Thoracic aorta (tissue), 2 donors: Measurements from ENCODE around the gene PXK. TPM values are rescaled to one million over a fixed set of nuclear protein-coding genes. Genes with fewer than 3 reads are reported as not detected.

Experiments
- ATAC-seq: fragments of 150-250 bp; one replicate; pipeline ENCODE4 v1.8.0; 2017; ENCODE audit warnings: low read depth; ENCODE audit not compliant: insufficient number of reproducible peaks, low FRiP score
- DNase-seq: peaks from one replicate; pipeline ENCODE4 v3.0.0-alpha.2; 2020; ENCODE audit warnings: low spot score
- H3K27ac ChIP-seq, 2 donors: fragments of 200-600 bp; sonication (generic); 1 replicate in 1 of 2; 2 replicates in 1 of 2; pipeline ENCODE4 v1.5.1; 2016; ENCODE audit warnings: mild to moderate bottlenecking in 2 of 2, moderate library complexity in 2 of 2
- H3K27me3 ChIP-seq: fragments of 200-600 bp; sonication (generic); replicated peaks from 2 replicates; pipeline ENCODE4 v1.6.0; 2016; ENCODE audit warnings: mild to moderate bottlenecking; ENCODE audit not compliant: insufficient read depth
- H3K36me3 ChIP-seq: fragments of 200-600 bp; sonication (generic); one replicate; pipeline ENCODE4 v1.5.1; 2016
- H3K4me1 ChIP-seq, 2 donors: fragments of 200-600 bp; sonication (generic); 1 replicate in 1 of 2; 2 replicates in 1 of 2; pipeline versions ENCODE4 v1.5.1 to v1.6.0; 2016; ENCODE audit warnings: low read depth in 2 of 2, mild to moderate bottlenecking in 1 of 2; ENCODE audit not compliant: control insufficient read depth in 1 of 2
- H3K4me3 ChIP-seq: fragments of 200-600 bp; sonication (generic); 2 replicates; pipeline ENCODE4 v1.5.1; 2016; ENCODE audit warnings: mild to moderate bottlenecking
- H3K9me3 ChIP-seq: fragments of 200-600 bp; sonication (generic); 2 replicates; pipeline ENCODE4 v1.5.1; 2016
- CTCF ChIP-seq: fragments of 200-600 bp; sonication (generic); IDR thresholded peaks from one replicate; pipeline ENCODE4 v1.5.1; 2019; ENCODE audit warnings: antibody characterized with exemption
- total RNA-seq, 2 donors: library from RNA; depleted of rRNA; stranded (reverse); fragments of >200 nt; gene quantifications; one replicate each; pipeline versions ENCODE4 v1.1.0 to v1.2.3, GENCODE V29; 2016

PXK gene
- total RNA-seq, 2 donors from 2014 or later: 22.1 to 34.2 TPM

- TF ChIP-seq CTCF: no peak
- H3K27me3 ChIP-seq: no peaks in the 10 kb centered on the region
- DNase-seq (no peak), ATAC-seq (no peak)
- H3K4me1 ChIP-seq: peaks cover 0 to 9% of the 10 kb centered on the region in 2 donors
- H3K36me3 ChIP-seq: no peaks in the 10 kb centered on the region
- no peak overlapping the region for H3K27ac ChIP-seq
- H3K4me3 ChIP-seq: no peak overlapping the region
- H3K9me3 ChIP-seq: no peaks in the 10 kb centered on the region
Observed at GRCh38 chr3:58464866-58465265, 132.2 kb downstream of the PXK start.

- H3K27me3 ChIP-seq: no peaks in the 10 kb centered on the region
- ATAC-seq: no peak
- H3K9me3 ChIP-seq: no peaks in the 10 kb centered on the region
- DNase-seq: no peak
- H3K27ac ChIP-seq: no peak overlapping the region
- peaks cover 0 to 13% of the 10 kb centered on the region in 2 donors for H3K4me1 ChIP-seq
- no peak overlapping the region for H3K4me3 ChIP-seq
- H3K36me3 ChIP-seq: no peaks in the 10 kb centered on the region
- no peak for TF ChIP-seq CTCF
Observed at GRCh38 chr3:58466899-58467563, 134.3 kb downstream of the PXK start.

- H3K27ac ChIP-seq: no peak overlapping the region
Observed at GRCh38 chr3:58469096-58469495, 136.4 kb downstream of the PXK start.

GRCh38 chr3:58470363-58471024 lies 137.8 kb downstream of the PXK start:
- H3K4me3 ChIP-seq: no peak overlapping the region
- no peak for TF ChIP-seq CTCF
- no peaks in the 10 kb centered on the region for H3K36me3 ChIP-seq
- H3K4me1 ChIP-seq: peaks cover 0 to 3% of the 10 kb centered on the region in 2 donors
- H3K27me3 ChIP-seq: no peaks in the 10 kb centered on the region
- H3K27ac ChIP-seq: no peak overlapping the region
- ATAC-seq: no peak
- DNase-seq: no peak
- H3K9me3 ChIP-seq: no peaks in the 10 kb centered on the region

More at GRCh38 chr3:58469096-58469495, 136.4 kb downstream of the PXK start:
- ATAC-seq (no peak), DNase-seq (no peak)
- TF ChIP-seq CTCF: no peak
- Histone ChIP-seq H3K4me1 (peaks cover 0 to 3% of the 10 kb centered on the region in 2 donors), H3K27me3 (no peaks in the 10 kb centered on the region), H3K36me3 (no peaks in the 10 kb centered on the region), H3K9me3 (no peaks in the 10 kb centered on the region), H3K4me3 (no peak overlapping the region)

- Histone ChIP-seq H3K27me3 (no peaks in the 10 kb centered on the region), H3K4me3 (no peak overlapping the region), H3K4me1 (peaks cover 0 to 3% of the 10 kb centered on the region in 2 donors), H3K27ac (no peak overlapping the region), H3K36me3 (no peaks in the 10 kb centered on the region), H3K9me3 (no peaks in the 10 kb centered on the region)
- ATAC-seq (no peak), DNase-seq (no peak)
- TF ChIP-seq CTCF: no peak
Observed at GRCh38 chr3:58471025-58471887, 138.6 kb downstream of the PXK start.
